ENCODE data around the gene BMP5. TPM values are rescaled to one million over a fixed set of nuclear protein-coding genes. Genes with fewer than 3 reads are reported as not detected.

BMP5 gene
- total and polyA plus RNA-seq, 9 of the 15 experiments (the other 6 are each of a cell fraction or from before 2014, with no cell fraction given) = not detected

DNA sequence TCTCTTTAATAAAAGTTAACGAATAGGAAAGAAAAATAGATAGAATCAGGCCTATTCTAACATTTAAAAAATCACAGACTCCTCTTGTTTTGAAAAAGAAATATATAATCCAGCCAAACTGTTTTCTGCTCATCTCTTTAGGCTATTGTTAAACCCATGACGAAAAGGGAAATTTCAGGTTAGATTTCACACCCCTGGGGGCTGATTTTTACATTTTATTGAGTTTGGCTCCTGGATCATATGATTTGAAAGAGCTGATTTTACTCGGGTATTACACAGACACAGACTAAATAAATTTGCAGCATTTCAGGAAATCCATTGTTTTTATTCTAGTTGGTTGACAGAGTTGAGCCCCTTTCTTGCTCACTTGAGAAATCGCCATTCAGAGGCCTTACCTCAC is 160.6 kb downstream of the BMP5 start (continued):
- TF ChIP-seq, protein P1, sequence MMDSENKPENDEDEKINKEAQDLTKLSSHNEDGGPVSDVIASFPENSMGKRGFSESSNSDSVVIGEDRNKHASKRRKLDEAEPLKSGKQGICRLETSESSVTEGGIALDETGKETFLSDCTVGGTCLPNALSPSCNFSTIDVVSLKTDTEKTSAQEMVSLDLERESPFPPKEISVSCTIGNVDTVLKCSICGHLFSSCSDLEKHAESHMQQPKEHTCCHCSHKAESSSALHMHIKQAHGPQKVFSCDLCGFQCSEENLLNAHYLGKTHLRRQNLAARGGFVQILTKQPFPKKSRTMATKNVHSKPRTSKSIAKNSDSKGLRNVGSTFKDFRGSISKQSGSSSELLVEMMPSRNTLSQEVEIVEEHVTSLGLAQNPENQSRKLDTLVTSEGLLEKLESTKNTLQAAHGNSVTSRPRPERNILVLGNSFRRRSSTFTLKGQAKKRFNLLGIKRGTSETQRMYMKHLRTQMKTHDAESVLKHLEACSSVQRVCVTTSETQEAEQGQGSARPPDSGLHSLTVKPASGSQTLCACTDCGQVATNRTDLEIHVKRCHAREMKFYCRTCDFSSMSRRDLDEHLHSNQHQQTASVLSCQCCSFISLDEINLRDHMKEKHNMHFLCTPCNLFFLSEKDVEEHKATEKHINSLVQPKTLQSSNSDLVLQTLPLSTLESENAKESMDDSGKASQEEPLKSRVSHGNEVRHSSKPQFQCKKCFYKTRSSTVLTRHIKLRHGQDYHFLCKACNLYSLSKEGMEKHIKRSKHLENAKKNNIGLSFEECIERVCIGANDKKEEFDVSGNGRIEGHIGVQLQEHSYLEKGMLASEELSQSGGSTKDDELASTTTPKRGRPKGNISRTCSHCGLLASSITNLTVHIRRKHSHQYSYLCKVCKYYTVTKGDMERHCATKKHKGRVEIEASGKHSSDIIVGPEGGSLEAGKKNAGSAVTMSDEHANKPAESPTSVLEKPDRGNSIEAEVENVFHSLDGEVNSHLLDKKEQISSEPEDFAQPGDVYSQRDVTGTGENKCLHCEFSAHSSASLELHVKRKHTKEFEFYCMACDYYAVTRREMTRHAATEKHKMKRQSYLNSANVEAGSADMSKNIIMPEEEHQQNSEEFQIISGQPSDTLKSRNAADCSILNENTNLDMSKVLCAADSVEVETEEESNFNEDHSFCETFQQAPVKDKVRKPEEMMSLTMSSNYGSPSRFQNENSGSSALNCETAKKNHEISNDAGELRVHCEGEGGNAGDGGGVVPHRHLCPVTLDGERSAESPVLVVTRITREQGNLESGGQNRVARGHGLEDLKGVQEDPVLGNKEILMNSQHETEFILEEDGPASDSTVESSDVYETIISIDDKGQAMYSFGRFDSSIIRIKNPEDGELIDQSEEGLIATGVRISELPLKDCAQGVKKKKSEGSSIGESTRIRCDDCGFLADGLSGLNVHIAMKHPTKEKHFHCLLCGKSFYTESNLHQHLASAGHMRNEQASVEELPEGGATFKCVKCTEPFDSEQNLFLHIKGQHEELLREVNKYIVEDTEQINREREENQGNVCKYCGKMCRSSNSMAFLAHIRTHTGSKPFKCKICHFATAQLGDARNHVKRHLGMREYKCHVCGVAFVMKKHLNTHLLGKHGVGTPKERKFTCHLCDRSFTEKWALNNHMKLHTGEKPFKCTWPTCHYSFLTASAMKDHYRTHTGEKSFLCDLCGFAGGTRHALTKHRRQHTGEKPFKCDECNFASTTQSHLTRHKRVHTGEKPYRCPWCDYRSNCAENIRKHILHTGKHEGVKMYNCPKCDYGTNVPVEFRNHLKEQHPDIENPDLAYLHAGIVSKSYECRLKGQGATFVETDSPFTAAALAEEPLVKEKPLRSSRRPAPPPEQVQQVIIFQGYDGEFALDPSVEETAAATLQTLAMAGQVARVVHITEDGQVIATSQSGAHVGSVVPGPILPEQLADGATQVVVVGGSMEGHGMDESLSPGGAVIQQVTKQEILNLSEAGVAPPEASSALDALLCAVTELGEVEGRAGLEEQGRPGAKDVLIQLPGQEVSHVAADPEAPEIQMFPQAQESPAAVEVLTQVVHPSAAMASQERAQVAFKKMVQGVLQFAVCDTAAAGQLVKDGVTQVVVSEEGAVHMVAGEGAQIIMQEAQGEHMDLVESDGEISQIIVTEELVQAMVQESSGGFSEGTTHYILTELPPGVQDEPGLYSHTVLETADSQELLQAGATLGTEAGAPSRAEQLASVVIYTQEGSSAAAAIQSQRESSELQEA (IDR thresholded peaks at IDR 0.05; ENCODE audit: low read depth) = no peak
- TF ChIP-seq, protein P2, sequence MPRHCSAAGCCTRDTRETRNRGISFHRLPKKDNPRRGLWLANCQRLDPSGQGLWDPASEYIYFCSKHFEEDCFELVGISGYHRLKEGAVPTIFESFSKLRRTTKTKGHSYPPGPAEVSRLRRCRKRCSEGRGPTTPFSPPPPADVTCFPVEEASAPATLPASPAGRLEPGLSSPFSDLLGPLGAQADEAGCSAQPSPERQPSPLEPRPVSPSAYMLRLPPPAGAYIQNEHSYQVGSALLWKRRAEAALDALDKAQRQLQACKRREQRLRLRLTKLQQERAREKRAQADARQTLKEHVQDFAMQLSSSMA (CRISPR knock-in tag; IDR thresholded peaks at IDR 0.05) = no peak
- TF ChIP-seq ATF1 (CRISPR knock-in tag; IDR thresholded peaks at IDR 0.05) (no peak), ATF1 (tag; IDR thresholded peaks at IDR 0.05) (no peak), SREBF2 (CRISPR knock-in tag; IDR thresholded peaks at IDR 0.05) (no peak), RFX5 (IDR thresholded peaks at IDR 0.05; ENCODE audit: low read depth, low read length) (no peak), ZNF717 (CRISPR knock-in tag; IDR thresholded peaks at IDR 0.05) (no peak), NFE2L1 (tag; IDR thresholded peaks at IDR 0.05; ENCODE audit: borderline replicate concordance, low read depth) (no peak), ZNF431 (CRISPR knock-in tag; IDR thresholded peaks at IDR 0.05) (no peak)
- TF ChIP-seq, protein P3, sequence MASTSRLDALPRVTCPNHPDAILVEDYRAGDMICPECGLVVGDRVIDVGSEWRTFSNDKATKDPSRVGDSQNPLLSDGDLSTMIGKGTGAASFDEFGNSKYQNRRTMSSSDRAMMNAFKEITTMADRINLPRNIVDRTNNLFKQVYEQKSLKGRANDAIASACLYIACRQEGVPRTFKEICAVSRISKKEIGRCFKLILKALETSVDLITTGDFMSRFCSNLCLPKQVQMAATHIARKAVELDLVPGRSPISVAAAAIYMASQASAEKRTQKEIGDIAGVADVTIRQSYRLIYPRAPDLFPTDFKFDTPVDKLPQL (IDR thresholded peaks at IDR 0.05; ENCODE audit: extremely low read depth, insufficient read length) = no peak

Data from K562 (cell line).